Stomach smooth muscle (tissue), 2 donors: ENCODE measurements around the gene FARP1.

Source experiments
- H3K27ac ChIP-seq: one replicate; pipeline ENCODE4 v1.7.0; 2013; ENCODE audit warnings: mild to moderate bottlenecking, low read length, inconsistent platforms
- H3K27me3 ChIP-seq, 2 donors: one replicate each; pipeline ENCODE4 v1.7.0; 2013; ENCODE audit warnings: low read length in 2 of 2; ENCODE audit not compliant: insufficient read depth in 2 of 2, control insufficient read depth in 1 of 2
- H3K36me3 ChIP-seq, 2 donors: one replicate each; pipeline ENCODE4 v1.7.0; 2013; ENCODE audit warnings: low read length in 2 of 2; ENCODE audit not compliant: control insufficient read depth in 2 of 2, insufficient read depth in 2 of 2
- H3K4me1 ChIP-seq: one replicate; pipeline ENCODE4 v1.7.0; 2013; ENCODE audit warnings: low read length; ENCODE audit not compliant: control insufficient read depth, insufficient read depth
- H3K4me3 ChIP-seq, 2 donors: one replicate each; pipeline ENCODE4 v1.7.0; 2013; ENCODE audit warnings: low read length in 2 of 2
- H3K9ac ChIP-seq, 2 donors: one replicate each; pipeline ENCODE4 v1.7.0; 2013; ENCODE audit warnings: low read length in 2 of 2, mild to moderate bottlenecking in 1 of 2
- H3K9me3 ChIP-seq, 2 donors: one replicate each; pipeline ENCODE4 v1.7.0; 2013; ENCODE audit warnings: low read length in 2 of 2; ENCODE audit not compliant: control insufficient read depth in 2 of 2
- donor health status: healthy.
- donor health status: Pancreatic carcinoma.

FARP1 gene

DNA sequence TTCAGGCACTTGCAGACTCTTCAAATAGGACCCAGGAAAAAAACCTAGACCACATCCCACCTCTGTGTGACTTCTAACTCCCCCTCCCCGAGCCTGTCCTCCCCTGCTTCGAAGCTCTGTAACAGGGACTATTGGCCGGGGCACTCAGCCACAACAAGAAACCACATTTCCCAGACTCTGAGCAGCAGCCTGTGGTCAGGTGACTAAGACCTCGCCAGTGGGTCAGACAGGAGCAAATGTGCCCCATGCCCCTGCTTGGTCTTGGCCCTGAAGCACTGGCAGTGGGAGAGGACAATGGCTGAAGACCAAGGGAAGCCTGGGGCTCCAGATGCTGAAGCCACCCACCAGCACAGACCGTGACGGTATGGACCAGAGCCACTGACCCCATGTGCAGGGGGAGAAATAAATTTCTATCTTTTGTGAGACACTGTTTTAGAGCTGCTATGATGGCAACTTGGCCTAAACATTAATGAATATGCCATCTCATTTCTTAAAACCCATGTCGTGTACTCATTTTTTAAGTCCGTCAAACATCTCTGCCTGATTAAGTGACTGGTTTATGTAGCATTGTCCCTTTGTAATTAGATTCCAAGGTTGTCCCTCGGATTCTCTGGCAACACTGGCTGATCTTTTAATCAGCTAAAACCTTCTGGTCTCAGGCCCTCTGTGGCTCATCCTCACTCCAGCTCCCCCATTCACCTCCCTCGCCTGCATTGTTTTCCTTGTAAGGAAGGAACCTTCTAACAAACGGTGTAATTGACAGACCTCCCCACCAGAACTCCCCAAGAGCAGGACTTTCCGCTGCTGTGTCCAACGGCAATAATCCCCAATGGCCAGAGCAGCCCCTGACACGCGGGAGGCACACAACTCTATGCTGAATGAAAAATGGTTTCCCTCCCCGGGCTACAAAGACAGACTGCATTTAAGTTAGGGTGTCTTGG, 335.6 kb downstream of the FARP1 start:
- no peaks in the 10 kb centered on the region for H3K27me3 ChIP-seq
- H3K36me3 ChIP-seq: peaks cover 0 to 11% of the 10 kb centered on the region in 2 donors
- H3K9ac ChIP-seq: no peak overlapping the region
- H3K4me1 ChIP-seq: peaks cover 45% of the 10 kb centered on the region
- no peak overlapping the region for H3K4me3 ChIP-seq
- no peaks in the 10 kb centered on the region for H3K9me3 ChIP-seq
- H3K27ac ChIP-seq: no peak overlapping the region

DNA sequence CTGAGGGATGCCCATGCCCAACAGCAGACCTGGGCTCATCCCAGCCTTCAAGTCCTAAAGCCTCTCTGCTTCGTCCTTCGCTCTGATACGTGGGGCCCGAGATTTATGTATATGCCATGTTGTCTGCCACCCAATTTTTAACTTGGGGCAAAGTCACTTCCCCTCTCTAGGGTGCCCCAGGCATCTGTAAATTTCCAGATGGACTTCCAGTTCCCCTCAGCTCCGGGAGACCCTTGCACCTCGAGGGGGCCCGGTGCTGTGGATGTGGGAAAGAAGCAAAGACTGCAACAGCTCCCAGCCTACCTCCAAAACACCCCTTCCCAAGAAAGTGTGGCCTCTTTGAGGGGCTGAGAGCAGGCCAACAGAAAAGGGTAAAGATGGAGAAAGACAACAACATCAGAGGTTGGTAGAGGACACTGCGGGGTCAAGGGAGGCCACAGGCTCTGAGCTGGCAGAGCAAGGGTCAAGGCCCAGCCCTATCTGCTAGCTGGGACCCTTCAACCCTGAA, 336.7 kb downstream of the FARP1 start:
- no peak overlapping the region for H3K27ac ChIP-seq
- no peak overlapping the region for H3K4me3 ChIP-seq
- H3K36me3 ChIP-seq: peaks cover 0 to 7% of the 10 kb centered on the region in 2 donors
- H3K9ac ChIP-seq: no peak overlapping the region
- H3K9me3 ChIP-seq: no peaks in the 10 kb centered on the region
- no peaks in the 10 kb centered on the region for H3K27me3 ChIP-seq
- peaks cover 53% of the 10 kb centered on the region for H3K4me1 ChIP-seq

DNA sequence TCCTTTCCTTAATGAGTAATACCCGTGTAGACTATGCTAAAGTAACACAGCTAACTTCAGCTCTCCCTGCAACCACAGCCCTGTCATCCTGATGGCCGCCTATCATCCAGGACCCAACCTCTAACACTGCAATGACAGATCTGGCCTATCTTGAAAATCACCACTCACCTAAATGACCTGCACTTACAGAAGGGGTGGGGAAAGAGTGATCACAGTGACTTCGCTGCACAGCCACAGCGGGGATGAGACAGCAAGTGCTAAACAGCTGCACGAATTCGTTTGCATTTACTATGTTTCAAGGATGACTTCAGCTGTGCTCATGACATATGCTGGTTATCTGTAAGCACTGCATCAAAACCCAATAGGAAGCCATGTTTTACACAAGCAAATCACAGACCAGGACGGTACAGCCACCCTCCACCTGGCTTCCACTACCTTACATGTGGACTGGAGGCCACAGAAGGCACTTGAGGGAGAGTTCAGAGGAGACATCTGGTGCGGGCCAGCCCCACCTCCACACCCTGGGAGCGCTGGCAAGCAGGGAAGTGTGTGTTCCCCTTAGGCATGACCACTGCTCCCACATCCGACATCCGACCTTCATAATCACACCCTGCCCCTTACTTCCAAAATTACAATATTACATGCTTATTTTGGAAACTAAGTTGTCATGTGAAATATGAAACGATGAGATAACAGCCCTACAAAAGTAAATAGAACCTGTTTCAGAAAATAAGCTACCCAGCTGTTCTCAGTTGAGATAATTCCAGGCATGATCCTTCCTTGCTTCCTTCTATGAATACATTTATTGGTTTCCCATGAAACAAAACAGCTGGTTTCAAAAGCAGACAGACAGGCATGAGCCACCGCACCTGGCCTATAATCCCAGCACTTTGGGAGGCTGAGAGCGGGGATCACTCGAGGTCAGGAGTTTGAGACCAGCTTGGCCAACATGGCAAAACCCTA, 338.3 kb downstream of the FARP1 start:
- Histone ChIP-seq H3K4me3 (no peak overlapping the region), H3K27ac (no peak overlapping the region), H3K27me3 (no peaks in the 10 kb centered on the region), H3K9ac (no peak overlapping the region), H3K4me1 (peaks cover 64% of the 10 kb centered on the region), H3K36me3 (peaks cover 0 to 3% of the 10 kb centered on the region in 2 donors), H3K9me3 (no peaks in the 10 kb centered on the region)

DNA sequence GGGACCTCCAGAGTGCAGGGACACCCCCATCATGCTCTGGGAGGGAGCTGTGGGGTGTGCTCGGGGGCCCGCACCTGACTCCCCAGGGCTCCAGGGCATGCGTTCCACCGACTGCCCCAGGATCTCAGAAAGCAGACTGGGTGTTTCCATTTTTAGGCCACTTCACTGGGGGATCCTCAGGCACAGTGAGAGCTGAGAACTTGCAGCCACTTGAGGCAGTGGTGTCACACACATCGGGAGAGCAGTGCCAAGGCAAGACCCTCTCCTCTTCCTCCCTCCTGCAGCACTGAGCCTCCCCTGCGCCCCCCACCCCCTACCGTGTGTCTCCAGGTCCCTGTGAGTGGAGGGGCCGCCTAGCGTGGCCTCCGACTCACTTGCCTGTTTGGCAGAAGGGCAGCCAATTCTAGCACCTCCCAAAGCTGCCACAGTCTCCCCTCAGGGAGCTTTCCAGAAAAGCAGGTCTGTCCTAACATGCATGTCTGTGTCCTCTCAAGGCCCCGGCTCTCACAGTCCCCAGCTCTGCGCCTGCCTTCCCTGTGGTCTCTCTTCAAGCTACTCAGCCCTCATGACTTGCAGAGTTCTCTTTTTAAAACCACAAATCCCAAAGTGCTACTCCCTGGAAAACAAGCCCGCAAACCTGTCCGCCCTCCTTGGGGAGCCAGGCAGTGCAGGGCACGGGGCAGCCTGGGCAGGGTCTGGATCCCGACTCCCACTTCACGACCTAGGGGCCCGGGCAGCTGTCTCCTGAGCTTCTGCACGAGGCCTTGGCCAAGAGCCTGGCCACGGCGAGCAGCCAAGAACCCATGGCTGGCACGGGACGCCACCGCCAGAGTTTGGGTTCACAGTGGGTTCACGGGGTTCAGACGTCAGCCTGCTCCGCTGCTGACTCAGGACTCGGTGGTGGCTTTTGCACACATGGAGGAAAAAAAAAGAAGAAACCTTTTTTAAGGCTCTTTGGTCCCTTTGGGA, 339.9 kb downstream of the FARP1 start:
- Histone ChIP-seq H3K27ac (peak overlapping the region; percentile 55), H3K9me3 (no peaks in the 10 kb centered on the region), H3K4me3 (peak overlapping the region in 1 of 2 donors; percentile 40), H3K4me1 (peaks cover 60% of the 10 kb centered on the region), H3K36me3 (peaks cover 0 to 3% of the 10 kb centered on the region in 2 donors), H3K9ac (no peak overlapping the region), H3K27me3 (no peaks in the 10 kb centered on the region)

DNA sequence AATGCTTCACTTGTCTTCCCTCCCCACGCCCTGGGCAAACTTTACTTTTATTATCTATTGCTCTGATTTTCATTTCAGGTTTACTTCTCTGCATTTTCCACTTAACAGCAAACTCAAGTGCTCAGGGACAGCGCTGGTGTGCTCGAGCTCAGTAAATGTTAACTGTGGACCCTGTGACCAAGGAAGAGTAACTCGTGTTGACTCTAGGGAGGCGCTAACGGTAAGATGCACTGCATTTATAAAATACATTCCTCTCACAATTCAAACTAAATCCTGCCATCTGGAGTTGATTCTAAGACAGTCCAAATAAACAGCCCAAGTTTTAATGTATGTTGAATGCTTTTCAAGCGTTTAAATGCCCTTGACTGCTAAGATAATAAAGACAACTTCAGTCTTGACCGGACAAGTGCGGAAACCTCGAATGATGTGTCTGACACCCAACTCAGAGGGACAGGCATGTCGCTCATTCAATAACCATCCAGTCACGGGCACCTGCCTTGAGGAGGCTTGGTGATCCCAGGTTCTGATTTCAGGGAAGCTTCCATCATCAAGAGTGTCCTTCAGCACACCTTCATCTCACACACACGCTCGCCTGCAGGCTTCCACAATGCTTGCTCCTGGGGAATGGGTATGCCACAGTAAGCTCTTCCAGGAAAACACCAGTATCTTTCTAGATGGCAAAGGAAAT, 340.9 kb downstream of the FARP1 start:
- Histone ChIP-seq H3K36me3 (peaks cover 0 to 3% of the 10 kb centered on the region in 2 donors), H3K4me1 (peaks cover 58% of the 10 kb centered on the region), H3K27ac (peak overlapping the region; percentile 55), H3K9me3 (no peaks in the 10 kb centered on the region), H3K27me3 (no peaks in the 10 kb centered on the region), H3K9ac (no peak overlapping the region), H3K4me3 (peak overlapping the region in 1 of 2 donors; percentile 40)

DNA sequence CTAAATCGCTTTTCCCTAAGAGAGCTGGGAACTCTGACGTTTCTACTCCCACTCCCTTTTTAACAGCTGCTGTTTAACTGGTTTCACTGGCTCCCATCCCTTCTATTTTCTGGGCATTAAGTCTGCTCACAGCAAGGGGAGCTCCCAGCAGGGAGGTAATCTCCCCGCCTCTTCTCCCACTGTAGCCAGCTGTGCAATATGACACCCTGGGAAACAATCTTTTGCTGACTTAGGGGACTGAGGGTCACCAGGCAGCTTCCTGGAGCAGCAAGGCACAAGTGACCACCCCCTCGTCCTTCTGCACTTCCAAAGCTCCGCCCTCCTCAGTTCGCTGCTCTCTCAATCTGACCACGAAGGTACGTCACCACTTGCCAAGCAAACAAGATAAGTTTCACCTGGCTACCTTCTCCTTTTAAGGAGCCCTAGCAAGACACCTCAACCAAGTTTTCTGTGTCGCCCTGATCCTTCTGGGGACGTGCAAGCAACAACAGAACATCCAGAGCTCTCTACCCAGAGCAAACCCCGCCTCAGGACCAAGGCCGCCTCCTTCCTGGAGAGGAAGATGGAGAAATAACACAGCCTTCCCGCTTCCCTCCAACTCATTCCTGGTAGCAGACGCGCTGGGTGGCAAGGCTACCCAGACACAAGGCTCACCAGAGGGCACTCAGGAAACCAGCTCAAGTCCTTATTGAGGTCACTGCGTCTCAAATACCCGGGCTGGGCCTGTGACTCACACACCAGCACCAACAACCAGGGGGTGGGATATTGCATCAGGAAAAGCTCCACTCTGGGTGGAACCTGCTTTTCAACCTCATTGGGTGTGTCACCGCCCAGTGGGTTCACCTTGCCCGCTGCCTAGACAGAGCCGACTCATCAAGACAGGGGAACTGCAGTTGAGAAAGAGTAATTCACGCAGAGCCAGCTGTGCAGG, 341.7 kb downstream of the FARP1 start:
- Histone ChIP-seq H3K4me1 (peaks cover 58% of the 10 kb centered on the region), H3K9me3 (no peaks in the 10 kb centered on the region), H3K36me3 (peaks cover 0 to 3% of the 10 kb centered on the region in 2 donors), H3K27ac (peak overlapping the region; percentile 55), H3K9ac (no peak overlapping the region), H3K4me3 (peak overlapping the region in 1 of 2 donors; percentile 40), H3K27me3 (no peaks in the 10 kb centered on the region)

DNA sequence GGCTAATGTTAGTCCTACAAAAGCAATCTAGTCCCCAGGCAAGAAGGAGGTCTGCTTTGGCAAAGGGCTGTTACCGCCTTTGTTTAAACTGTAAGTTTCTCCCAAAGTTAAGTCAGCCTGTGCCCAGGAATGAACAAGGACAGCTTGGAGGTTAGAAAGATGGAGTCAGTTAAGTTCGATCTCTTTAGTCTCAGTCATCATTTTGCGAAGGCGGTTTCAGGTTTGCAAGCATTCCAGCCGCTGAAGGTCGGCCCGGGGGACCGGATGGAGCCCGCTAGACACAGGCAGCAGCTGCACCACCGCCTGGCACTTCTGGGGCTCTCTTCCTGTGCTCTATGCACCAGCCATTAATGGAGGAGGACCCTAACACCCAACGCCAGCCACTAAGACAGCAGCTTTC, 342.7 kb downstream of the FARP1 start:
- Histone ChIP-seq H3K27me3 (no peaks in the 10 kb centered on the region), H3K9ac (no peak overlapping the region), H3K27ac (no peak overlapping the region), H3K4me3 (no peak overlapping the region), H3K36me3 (peaks cover 0 to 3% of the 10 kb centered on the region in 2 donors), H3K4me1 (peaks cover 55% of the 10 kb centered on the region), H3K9me3 (no peaks in the 10 kb centered on the region)

DNA sequence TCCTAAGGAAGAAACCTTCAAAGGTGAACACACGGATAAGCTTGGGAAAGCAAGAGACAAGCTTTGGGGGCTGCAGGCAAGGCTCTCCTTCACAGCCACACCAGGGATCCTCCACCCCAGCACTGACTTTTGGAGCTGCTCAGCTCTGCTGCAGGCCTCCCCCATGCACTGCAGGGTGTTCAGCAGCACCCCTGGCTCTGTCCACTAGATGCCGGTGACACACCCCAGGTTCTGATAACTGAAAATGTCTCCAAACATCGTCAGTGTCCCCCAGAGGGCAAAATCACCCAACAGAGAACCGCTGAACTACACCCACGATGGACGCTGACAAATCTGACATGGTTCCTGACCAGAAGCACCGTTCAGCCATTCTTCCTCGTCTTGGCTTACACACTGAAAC, 343.5 kb downstream of the FARP1 start:
- no peak overlapping the region for H3K27ac ChIP-seq
- no peaks in the 10 kb centered on the region for H3K27me3 ChIP-seq
- H3K9ac ChIP-seq: no peak overlapping the region
- H3K36me3 ChIP-seq: no peaks in the 10 kb centered on the region
- no peaks in the 10 kb centered on the region for H3K9me3 ChIP-seq
- no peak overlapping the region for H3K4me3 ChIP-seq
- peaks cover 56% of the 10 kb centered on the region for H3K4me1 ChIP-seq

DNA sequence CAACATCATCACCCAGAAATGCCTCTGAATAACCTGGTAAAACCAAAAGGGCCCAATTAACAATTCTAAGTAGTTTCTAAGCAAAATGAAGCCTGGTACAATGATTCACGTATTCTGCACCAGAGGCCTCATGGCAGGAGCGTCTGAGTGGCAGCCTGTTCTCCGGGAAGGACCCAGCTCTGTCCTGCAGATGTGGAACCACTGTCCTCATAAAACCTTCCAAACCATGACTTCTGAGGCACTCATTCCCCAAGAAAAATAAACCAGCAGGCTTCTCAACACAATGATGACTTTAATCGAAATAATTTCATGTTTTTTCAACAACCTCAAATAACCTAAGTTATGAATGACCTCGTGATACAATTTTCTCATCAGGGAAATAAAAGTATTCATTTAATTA, 344.1 kb downstream of the FARP1 start:
- H3K27me3 ChIP-seq: no peaks in the 10 kb centered on the region
- H3K4me1 ChIP-seq: peaks cover 55% of the 10 kb centered on the region
- no peaks in the 10 kb centered on the region for H3K36me3 ChIP-seq
- no peak overlapping the region for H3K9ac ChIP-seq
- H3K27ac ChIP-seq: no peak overlapping the region
- no peaks in the 10 kb centered on the region for H3K9me3 ChIP-seq
- no peak overlapping the region for H3K4me3 ChIP-seq
